Measurements from ENCODE around the gene GBX2. TPM values are rescaled to one million over a fixed set of nuclear protein-coding genes. Genes with fewer than 3 reads are reported as not detected.

Gene GBX2
- total and polyA plus RNA-seq, 8 donors: 0.06 to 0.10 TPM; not detected in 6

DNA sequence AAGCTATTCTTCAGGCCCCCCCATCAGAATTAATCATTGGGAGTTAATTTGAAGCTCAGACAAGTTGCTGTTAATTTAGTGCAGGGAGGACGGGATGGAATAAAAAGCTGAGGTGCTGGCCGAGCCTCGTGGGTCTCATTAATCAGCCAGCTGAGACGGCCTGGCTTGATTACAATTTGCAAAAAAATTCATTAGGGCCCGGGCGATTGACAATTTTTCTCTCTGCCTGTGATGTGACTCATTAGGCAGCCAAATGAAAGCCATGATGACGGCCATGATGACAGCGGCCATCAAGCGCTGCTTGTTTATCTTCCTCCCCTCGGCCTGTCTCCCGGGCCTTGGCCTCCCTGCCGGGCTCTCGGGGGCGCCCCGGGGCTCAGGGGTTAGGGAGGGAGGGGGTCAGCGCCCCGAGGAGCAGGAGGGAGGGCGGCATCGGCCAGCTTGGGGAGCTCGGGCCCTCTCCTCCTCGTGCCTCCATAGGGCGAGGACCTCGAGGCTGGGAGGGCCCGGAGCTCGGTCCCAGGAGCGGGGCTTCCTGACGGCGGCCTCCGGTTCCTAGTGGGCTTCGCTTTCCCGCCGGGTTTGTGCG is 5.2 kb downstream of the GBX2 start:
- ATAC-seq (no peak), DNase-seq (no peak)
- Histone ChIP-seq H3K27me3 (peaks cover 92 to 100% of the 10 kb centered on the region in 2 donors), H3K9me3 (no peaks in the 10 kb centered on the region), H3K27ac (no peak overlapping the region), H3K4me3 (no peak overlapping the region), H3K36me3 (no peaks in the 10 kb centered on the region), H3K4me1 (peaks cover 13 to 35% of the 10 kb centered on the region in 2 donors)
- TF ChIP-seq, protein P1, sequence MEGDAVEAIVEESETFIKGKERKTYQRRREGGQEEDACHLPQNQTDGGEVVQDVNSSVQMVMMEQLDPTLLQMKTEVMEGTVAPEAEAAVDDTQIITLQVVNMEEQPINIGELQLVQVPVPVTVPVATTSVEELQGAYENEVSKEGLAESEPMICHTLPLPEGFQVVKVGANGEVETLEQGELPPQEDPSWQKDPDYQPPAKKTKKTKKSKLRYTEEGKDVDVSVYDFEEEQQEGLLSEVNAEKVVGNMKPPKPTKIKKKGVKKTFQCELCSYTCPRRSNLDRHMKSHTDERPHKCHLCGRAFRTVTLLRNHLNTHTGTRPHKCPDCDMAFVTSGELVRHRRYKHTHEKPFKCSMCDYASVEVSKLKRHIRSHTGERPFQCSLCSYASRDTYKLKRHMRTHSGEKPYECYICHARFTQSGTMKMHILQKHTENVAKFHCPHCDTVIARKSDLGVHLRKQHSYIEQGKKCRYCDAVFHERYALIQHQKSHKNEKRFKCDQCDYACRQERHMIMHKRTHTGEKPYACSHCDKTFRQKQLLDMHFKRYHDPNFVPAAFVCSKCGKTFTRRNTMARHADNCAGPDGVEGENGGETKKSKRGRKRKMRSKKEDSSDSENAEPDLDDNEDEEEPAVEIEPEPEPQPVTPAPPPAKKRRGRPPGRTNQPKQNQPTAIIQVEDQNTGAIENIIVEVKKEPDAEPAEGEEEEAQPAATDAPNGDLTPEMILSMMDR (IDR thresholded peaks at IDR 0.05): no peak
- intact Hi-C loops (cut with DNase I): no loop called here

GRCh38 chr2:236162031-236162845 is 5.9 kb downstream of the GBX2 start:
- ATAC-seq (no peak), DNase-seq (no peak)
- intact Hi-C loops (cut with DNase I): no loop called here
- Histone ChIP-seq H3K4me1 (peaks cover 13 to 27% of the 10 kb centered on the region in 2 donors), H3K36me3 (no peaks in the 10 kb centered on the region), H3K27me3 (peaks cover 84 to 100% of the 10 kb centered on the region in 2 donors), H3K27ac (no peak overlapping the region), H3K4me3 (no peak overlapping the region), H3K9me3 (no peaks in the 10 kb centered on the region)
- TF ChIP-seq, protein P1 (IDR thresholded peaks at IDR 0.05): no peak

GRCh38 chr2:236161531-236161930 is 6.7 kb downstream of the GBX2 start:
- TF ChIP-seq, protein P1 (IDR thresholded peaks at IDR 0.05): no peak
- H3K36me3 ChIP-seq: no peaks in the 10 kb centered on the region
- H3K9me3 ChIP-seq: no peaks in the 10 kb centered on the region
- peaks cover 13 to 20% of the 10 kb centered on the region in 2 donors for H3K4me1 ChIP-seq
- peaks cover 77 to 99% of the 10 kb centered on the region in 2 donors for H3K27me3 ChIP-seq
- intact Hi-C loops (cut with DNase I): no loop called here
- DNase-seq (no peak), ATAC-seq (no peak)
- no peak overlapping the region for H3K4me3 ChIP-seq
- no peak overlapping the region for H3K27ac ChIP-seq

DNA sequence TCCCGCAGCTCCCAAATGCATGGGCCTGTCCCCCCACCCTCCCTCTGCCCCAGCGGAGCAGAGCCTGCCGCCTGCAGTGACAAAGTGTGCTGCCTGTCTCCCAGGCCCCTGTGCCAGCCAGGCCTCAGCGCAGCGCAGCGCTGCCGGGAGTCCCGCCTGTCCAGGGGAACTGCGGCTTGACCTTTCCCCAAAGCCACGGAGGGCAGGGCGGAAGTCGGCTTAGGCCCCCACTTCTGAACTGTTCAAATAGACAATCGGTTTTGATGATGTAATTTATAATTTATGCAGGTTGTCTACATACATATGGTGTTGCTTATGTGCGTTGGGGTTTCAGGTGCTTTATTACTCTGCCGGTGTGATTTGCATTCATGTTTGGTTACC is 7.1 kb downstream of the GBX2 start:
- no peak for ATAC-seq
- H3K27me3 ChIP-seq: peaks cover 72 to 99% of the 10 kb centered on the region in 2 donors
- TF ChIP-seq, protein P1 (IDR thresholded peaks at IDR 0.05): no peak

DNA sequence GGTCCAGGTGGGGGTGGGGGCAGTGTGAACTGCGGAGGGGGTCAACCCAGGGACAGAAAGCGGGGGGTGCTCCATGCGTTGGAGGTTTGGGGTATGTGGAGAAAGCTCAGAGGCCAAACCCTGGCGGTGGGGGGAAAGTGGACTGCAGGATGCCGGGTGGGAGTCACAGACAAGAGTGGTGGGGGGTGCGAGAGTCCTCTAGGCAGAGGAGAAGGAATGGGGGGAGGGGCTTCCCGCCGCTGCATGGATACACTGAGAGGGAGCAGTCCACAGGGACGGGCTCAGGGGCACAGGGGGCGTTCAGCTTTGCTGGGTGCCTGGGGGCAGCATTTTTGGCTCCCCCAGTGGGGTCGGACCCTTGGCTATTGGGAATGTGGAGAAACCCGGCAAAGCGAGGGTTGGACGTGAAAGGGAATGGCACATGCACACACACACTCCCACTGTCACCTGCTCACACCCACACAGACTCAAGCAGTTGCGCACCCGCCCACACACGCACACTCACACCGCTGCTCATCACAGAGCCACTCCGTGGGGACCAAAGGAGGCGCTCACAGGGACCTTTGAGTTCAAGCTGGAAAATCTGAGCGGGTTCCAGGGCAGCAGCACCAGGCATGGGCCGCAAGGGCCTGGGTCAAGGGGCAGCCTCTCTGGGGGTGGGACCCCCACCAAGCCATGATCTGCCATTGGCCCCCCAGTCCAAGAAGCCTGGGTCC is 7.7 kb downstream of the GBX2 start:
- intact Hi-C loops (cut with DNase I): no loop called here
- peaks cover 67 to 96% of the 10 kb centered on the region in 2 donors for H3K27me3 ChIP-seq
- H3K9me3 ChIP-seq: no peaks in the 10 kb centered on the region
- DNase-seq (no peak), ATAC-seq (no peak)
- no peak overlapping the region for H3K4me3 ChIP-seq
- peaks cover 9 to 18% of the 10 kb centered on the region in 2 donors for H3K4me1 ChIP-seq
- no peaks in the 10 kb centered on the region for H3K36me3 ChIP-seq
- TF ChIP-seq, protein P1 (IDR thresholded peaks at IDR 0.05): no peak
- H3K27ac ChIP-seq: no peak overlapping the region

More for the DNA sequence above, 7.1 kb downstream of the GBX2 start:
- DNase-seq: no peak
- peaks cover 10 to 18% of the 10 kb centered on the region in 2 donors for H3K4me1 ChIP-seq
- no peak overlapping the region for H3K4me3 ChIP-seq
- no peaks in the 10 kb centered on the region for H3K9me3 ChIP-seq
- no peak overlapping the region for H3K27ac ChIP-seq
- intact Hi-C loops (cut with DNase I): no loop called here
- no peaks in the 10 kb centered on the region for H3K36me3 ChIP-seq
